Epithelial cell of proximal tubule (primary cell): ENCODE measurements around the gene CMTM3. TPM values are rescaled to one million over a fixed set of nuclear protein-coding genes. Genes with fewer than 3 reads are reported as not detected.

Experiments
- DNase-seq: peaks from one replicate; pipeline ENCODE4 v3.0.0-alpha.2; 2011; ENCODE audit warnings: low read depth
- H3K4me3 ChIP-seq: 2 replicates; pipeline ENCODE4 v1.5.1; 2011; ENCODE audit warnings: low read depth, mild to moderate bottlenecking, low read length
- total RNA-seq: library from RNA; depleted of rRNA; stranded (reverse); fragments of >200 nt; gene quantifications from 2 replicates; pipeline ENCODE4 v1.2.3, GENCODE V29; 2015
- TF ChIP-seq, protein P1 (sequence below): conservative IDR thresholded peaks from 2 replicates; pipeline ENCODE4 v1.5.1; 2012; ENCODE audit warnings: low read depth, mild to moderate bottlenecking, low read length

CMTM3 gene
- 122 and 141 TPM in 2 replicates for total RNA-seq

DNA sequence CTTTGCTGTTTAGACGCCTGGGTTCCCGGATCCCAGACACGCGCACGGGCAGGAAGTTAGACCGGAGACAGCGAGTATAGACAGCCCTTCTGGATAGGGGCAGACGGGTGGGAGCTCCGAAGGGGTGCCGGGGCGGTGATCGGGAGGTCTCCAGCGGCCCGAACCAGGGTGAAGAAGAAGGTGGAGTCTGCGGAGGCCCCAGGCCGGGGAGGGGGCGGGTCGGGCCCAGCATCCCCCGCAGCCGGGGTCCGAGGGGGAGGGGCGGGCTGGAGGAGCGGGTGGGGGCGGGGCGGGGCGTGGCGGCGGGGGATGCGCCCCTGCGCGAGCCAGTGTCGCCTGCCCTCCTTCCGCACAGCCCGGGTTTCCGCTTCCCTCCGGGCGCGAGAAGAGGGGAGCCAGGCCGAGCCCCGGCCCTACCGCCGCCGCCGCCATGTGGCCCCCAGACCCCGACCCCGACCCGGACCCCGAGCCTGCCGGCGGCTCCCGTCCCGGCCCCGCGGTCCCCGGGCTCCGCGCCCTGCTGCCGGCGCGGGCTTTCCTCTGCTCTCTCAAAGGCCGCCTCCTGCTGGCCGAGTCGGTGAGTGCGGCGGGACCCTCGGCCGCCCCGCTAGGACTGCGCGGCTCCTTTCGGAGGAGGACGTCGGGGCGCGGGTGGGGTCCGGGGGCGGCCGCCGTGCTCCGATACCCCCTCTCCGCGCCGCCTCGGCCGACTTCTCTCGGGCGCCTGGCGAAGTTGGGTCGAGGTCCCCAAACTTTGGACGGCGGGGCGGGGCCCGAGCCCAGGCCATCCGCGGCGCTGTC, at the start of gene CMTM3:
TSS of gene CMTM3 (plus strand) at position 329 of the 801 bp plus-strand sequence. CDS start at position 431, 102 bp downstream.
- TF ChIP-seq, protein P1, sequence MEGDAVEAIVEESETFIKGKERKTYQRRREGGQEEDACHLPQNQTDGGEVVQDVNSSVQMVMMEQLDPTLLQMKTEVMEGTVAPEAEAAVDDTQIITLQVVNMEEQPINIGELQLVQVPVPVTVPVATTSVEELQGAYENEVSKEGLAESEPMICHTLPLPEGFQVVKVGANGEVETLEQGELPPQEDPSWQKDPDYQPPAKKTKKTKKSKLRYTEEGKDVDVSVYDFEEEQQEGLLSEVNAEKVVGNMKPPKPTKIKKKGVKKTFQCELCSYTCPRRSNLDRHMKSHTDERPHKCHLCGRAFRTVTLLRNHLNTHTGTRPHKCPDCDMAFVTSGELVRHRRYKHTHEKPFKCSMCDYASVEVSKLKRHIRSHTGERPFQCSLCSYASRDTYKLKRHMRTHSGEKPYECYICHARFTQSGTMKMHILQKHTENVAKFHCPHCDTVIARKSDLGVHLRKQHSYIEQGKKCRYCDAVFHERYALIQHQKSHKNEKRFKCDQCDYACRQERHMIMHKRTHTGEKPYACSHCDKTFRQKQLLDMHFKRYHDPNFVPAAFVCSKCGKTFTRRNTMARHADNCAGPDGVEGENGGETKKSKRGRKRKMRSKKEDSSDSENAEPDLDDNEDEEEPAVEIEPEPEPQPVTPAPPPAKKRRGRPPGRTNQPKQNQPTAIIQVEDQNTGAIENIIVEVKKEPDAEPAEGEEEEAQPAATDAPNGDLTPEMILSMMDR = peak; percentile 41
- H3K4me3 ChIP-seq = peak within 1 kb of the TSS; percentile 75
- no peak for DNase-seq

DNA sequence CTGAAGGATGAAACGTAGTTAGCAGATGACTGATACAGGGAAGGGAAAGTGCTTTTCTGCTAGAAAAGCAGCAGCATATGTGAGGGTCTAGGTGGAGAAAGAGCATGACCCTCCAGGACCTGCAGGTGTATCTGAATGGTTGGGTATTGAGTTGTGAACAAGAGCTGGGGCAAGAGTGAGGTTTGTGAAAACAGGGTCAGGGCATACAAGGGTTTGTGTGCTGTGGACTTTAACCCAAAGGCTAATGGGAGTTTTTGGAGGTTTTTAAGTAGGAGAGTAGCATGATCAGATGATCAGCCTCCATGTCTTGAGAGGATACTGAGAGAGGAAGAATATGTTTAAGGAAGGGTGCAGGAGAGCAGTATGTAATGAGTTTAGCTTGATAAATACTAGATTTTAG, 44.4 kb upstream of the CMTM3 start:
- H3K4me3 ChIP-seq = no peak overlapping the region
- TF ChIP-seq, protein P1 = no peak

GRCh38 chr16:66561381-66562080, 43.0 kb upstream of the CMTM3 start:
- TF ChIP-seq, protein P1 = no peak
- DNase-seq = no peak
- no peak overlapping the region for H3K4me3 ChIP-seq

More for the DNA sequence above, 44.4 kb upstream of the CMTM3 start:
- no peak for DNase-seq

DNA sequence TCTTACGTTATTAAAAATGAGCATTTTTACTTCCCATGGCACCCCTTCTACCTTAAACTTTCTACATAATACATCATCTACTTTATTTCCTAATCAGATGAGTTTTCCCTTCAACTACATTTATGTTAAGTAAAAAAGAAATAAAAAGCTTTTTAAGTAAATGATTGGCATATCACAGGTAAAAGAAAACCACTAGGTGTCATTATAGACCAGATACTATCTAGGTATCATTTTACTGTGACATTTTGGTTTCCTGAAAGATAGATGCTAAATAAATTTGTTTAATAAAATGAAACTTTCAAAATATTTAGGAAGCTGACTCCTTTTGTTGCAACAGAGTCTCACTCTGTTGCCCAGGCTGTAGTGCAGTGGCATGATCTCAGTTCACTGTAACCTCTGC, 42.1 kb upstream of the CMTM3 start:
- no peak for DNase-seq
- TF ChIP-seq, protein P1 = no peak
- no peak overlapping the region for H3K4me3 ChIP-seq

GRCh38 chr16:66562986-66563385, 41.5 kb upstream of the CMTM3 start:
- no peak for DNase-seq
- H3K4me3 ChIP-seq = no peak overlapping the region
- TF ChIP-seq, protein P1 = no peak

- no peak overlapping the region for H3K4me3 ChIP-seq
- no peak for DNase-seq
- TF ChIP-seq, protein P1 = no peak
Observed at GRCh38 chr16:66563574-66564334, 40.8 kb upstream of the CMTM3 start.
